GM19328 (cell line): ENCODE measurements around the gene NECTIN3.
A peak's percentile ranks its signal among the peaks of the same experiment; 100 is the strongest.

ENCODE experiments used
- ATAC-seq: cut with Tn5 transposase; IDR thresholded peaks from one replicate; pipeline ENCODE4 v1.9.1; 2021; ENCODE audit warnings: mild to moderate bottlenecking, moderate library complexity; ENCODE audit not compliant: unreplicated experiment

The NECTIN3 gene

GRCh38 chr3:111071257-111072030 lies at the start of gene NECTIN3:
TSS of gene NECTIN3 (plus strand) at chr3:111071816. CDS start at chr3:111072018, 202 bp downstream.
- ATAC-seq: peak; percentile 70

- no peak for ATAC-seq
These were observed 43.7 kb upstream of the NECTIN3 start for GRCh38 chr3:111027868-111028267.

GRCh38 chr3:111031538-111031937 lies 40.1 kb upstream of the NECTIN3 start:
- ATAC-seq: no peak

DNA sequence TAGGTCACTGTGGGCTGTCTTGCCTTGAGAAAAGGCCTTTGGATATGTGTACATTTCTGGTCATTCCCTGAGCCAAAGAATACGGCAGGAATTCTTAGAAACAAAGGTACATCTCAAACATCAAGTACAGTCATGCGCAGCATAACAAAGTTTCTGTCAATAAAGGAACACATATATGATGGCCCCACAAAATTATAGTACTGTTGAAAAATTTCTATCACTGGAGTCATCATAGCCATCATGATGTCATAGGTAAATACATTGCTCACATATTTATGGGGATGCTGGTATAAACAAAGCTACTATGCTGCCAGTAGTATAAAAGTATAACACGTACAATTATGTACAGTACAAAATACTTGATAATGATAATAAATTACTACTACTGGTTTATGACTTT lies 38.9 kb upstream of the NECTIN3 start:
- ATAC-seq: no peak

DNA sequence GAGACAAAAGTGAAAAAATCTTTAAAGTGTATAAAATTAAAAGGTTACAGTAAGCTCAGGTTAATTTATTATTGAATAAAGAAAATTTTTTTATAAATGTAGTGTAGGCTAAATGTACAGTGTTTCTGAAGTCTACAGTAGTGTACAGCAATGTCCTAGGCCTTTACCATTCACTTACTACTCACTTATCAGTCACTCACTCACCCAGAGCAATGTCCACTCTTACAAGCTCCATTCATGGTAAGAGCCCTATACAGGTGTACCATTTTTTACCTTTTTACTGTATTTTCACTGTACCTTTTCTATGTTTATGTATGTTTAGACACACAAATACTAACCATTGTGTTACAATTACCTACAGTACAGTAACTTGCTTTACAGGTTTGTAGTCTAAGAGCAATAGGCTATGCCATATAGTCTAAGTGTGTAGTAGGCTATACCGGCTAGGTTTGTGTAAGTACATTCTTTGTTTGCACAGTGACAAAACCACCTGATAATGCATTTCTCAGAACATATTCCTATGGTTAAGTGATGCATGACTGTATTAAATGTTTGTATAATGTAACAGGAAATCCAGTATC lies 38.1 kb upstream of the NECTIN3 start:
- ATAC-seq: no peak

DNA sequence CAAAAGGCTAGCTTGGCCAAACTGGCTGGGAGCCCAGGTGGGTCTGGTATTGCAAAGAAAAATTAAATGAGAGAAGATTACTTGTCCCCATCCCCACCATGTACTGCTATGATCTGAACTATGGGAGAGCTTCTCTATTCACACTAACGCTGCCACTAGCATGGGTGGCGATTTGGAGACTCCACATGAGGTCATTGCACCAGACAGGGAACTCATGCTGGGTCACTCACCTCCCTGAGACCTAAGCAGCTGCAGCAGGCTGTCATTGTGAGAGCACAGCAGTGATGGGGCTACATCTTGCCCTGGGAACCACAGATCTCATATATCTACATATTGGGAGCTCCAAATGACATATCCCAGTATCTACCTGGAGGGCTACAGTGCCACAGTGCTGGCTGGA lies 36.3 kb upstream of the NECTIN3 start:
- no peak for ATAC-seq

GRCh38 chr3:111035902-111036301 lies 35.7 kb upstream of the NECTIN3 start:
- no peak for ATAC-seq

- ATAC-seq: no peak
These were observed 30.7 kb upstream of the NECTIN3 start for GRCh38 chr3:111040959-111041358.

DNA sequence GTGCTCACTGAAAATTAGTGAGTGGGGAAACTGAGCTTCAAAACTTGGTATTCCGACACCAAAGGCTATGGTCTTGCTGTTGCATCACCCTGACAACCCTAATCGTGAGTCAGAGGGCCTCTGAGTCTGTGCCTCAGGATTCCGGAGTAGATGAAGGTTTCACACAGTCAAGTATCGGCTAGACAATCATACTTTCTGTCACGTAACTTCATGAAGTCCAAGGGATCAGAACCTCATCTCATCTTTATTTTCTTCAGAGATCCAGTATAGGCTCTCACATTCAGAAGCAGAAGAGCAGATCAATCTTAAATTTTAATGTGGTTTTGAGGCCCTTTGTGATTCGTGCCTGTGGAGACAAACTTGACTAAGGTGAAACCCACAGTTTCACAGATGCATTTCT lies 26.1 kb upstream of the NECTIN3 start:
- ATAC-seq: no peak

- no peak for ATAC-seq
These were observed 24.6 kb upstream of the NECTIN3 start for GRCh38 chr3:111047042-111047441.

- ATAC-seq: no peak
These were observed 23.7 kb upstream of the NECTIN3 start for GRCh38 chr3:111047812-111048435.

- no peak for ATAC-seq
These were observed 20.3 kb upstream of the NECTIN3 start for GRCh38 chr3:111051354-111051753.

DNA sequence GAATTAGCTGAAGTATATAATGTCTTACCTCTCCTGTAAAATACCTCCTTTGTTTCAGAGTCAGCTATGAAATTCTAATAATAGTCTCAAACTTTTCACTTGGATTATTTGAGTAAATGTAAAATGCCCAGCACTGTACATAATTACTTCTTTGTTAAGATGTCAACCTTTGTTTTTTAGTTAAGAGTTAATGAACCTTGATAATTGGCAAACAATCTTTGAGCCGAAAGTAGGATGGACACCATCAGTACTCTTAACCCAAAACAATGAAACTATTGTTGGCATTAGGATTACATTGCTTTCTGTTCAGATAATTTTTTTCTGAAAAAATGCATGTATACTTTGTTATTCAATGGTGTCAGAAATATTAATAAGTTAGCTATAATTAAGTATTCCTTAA lies 3.0 kb upstream of the NECTIN3 start:
- ATAC-seq: no peak

DNA sequence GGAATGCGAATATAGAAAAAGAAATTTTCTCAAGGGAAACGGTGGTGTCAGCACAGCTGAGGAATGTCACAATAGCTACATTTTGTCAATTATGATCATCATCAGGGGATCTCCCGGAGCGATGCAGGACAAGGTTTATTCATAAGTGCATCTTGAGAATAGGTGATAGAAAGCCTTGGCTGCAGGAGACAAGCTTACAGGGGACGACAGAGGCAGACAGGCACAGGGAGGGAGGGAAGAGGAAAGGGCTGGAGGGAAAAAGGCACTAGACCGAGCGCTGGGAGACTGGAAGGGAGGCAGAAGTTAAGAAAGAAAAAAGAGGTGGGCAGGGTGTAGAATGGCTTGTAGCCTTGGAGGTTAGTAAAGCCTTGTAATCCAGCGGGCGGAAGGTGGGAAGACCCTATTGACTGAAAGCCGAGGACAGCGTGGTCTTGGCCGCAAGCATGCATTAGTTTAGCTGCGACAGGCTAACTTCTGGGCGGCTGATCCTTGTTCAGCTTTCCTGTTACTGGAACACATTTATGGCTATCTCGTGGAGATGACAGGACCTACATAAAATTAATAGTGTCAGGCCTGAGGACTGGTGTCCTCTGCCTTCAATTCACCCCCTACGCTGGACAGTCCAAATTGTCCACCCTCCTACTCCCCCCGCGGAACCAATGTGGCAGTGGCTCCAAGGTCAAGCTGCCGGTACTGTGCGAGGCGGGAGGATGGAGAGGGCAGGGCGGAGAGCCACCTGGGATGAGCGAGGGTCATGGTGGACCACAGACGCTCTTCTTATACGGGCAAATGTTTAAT lies 1.4 kb upstream of the NECTIN3 start:
- no peak for ATAC-seq

DNA sequence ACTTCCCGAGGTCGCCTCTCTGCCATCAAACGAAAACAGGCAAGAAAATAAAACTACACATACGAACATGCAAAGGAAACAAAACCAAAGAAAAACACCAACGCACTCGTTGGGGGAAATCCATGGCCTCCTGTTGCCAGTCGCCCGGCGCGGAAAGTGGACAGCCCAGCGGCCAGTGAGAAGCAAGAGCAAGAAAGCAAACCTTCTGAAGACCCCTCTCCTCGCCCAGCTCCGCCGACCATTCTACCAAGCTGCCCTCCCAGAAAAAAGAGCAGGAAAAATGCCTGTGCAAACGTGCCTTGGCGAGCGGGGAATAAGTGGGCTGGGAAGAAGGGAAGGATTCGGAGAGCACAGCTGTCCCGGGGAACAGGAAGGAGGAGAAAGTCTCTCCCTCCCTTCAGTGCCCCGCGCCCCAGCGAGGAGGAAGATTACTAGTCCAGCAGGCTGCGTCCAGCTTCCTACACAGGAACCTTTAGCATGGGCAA lies 802 bp upstream of the NECTIN3 start:
- ATAC-seq: no peak

GRCh38 chr3:111072031-111072921 lies 660 bp downstream of the NECTIN3 start:
- ATAC-seq: peak; percentile 33

DNA sequence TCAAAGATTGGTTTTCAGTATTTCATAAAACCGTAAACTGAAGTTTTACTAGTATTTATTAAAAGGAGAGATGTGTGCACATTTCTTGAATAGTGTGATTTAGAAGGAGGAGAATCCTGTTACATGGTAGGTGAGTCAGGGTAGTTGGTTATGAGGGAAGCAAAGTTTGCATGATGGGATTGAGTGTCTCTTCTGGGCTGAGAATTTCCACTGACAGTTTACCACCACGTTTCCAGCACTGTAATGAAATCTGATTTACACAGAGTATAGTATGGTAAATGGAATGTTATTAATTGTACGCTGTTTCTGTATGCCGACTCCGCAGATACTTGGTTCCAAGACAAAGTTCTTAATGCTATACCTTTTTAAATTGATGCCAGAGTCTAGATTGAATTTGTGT lies 1.6 kb downstream of the NECTIN3 start:
- ATAC-seq: no peak

- no peak for ATAC-seq
These were observed 5.1 kb downstream of the NECTIN3 start for GRCh38 chr3:111076732-111077131.

- ATAC-seq: no peak
These were observed 5.8 kb downstream of the NECTIN3 start for GRCh38 chr3:111077369-111077768.

DNA sequence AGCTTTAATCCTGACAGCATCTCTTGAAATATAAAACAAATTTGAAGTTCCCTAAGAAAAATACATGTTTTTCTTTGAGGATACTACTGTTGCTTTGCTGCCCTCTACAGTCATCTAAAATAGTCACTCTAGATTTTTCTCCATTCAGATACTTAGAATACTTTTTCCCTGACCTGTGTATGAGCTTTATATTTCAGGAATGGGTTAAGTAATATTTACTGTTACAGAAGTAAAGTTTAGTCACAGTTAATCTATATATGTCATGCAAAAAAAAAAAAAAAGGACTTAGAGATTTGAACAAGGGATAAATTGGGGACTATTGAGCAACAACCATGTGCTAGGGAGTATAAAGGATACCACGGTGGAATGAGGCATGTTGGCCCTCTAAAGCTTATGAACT lies 8.8 kb downstream of the NECTIN3 start:
- ATAC-seq: no peak
